ENCODE measurements around the gene RNF183.

GRCh38 chr9:113267911-113268566 is 35.1 kb downstream of the RNF183 start:
- TF ChIP-seq, protein P1, sequence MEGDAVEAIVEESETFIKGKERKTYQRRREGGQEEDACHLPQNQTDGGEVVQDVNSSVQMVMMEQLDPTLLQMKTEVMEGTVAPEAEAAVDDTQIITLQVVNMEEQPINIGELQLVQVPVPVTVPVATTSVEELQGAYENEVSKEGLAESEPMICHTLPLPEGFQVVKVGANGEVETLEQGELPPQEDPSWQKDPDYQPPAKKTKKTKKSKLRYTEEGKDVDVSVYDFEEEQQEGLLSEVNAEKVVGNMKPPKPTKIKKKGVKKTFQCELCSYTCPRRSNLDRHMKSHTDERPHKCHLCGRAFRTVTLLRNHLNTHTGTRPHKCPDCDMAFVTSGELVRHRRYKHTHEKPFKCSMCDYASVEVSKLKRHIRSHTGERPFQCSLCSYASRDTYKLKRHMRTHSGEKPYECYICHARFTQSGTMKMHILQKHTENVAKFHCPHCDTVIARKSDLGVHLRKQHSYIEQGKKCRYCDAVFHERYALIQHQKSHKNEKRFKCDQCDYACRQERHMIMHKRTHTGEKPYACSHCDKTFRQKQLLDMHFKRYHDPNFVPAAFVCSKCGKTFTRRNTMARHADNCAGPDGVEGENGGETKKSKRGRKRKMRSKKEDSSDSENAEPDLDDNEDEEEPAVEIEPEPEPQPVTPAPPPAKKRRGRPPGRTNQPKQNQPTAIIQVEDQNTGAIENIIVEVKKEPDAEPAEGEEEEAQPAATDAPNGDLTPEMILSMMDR (IDR thresholded peaks at IDR 0.05), result no peak
- TF ChIP-seq POLR2A (IDR thresholded peaks at IDR 0.05), result no peak

Measured in body of pancreas (tissue), 4 donors.